Measurements from ENCODE around the gene RECQL5.

- TF ChIP-seq POLR2A (IDR thresholded peaks at IDR 0.05) (no peak), CTCF (IDR thresholded peaks at IDR 0.05) (peak in 3 of 5 experiments; percentile 14 to 36 (median 22))
These were observed 47.2 kb downstream of the RECQL5 start for GRCh38 chr17:75619506-75620431.

Data from tibial nerve (tissue), 3 donors.